Erythroblast (primary cell): Measurements from ENCODE around the gene ABR.
"Not testable (repeated sequence)": the region's sequence is repeated elsewhere in the genome, so short reads cannot be mapped to it uniquely, and the experiment has no call there.

ENCODE experiments used
- DNase-seq, 2 experiments: peaks; one replicate each; lab custom pipeline; 2025; lab: John Stamatoyannopoulos, UW
- GATA1 ChIP-seq: IDR thresholded peaks from 2 replicates; pipeline ENCODE4 v1.6.1; 2011; ENCODE audit warnings: low read depth, mild to moderate bottlenecking, control low read depth, low read length, moderate library complexity
- POLR2A ChIP-seq: IDR thresholded peaks from 2 replicates; pipeline ENCODE4 v1.6.1; 2011; ENCODE audit warnings: mild to moderate bottlenecking, low read length

Gene ABR

GRCh38 chr17:1053661-1054360 is 126.0 kb downstream of the ABR start:
- no peak for DNase-seq
- TF ChIP-seq GATA1, result no peak
- no peak for TF ChIP-seq POLR2A

GRCh38 chr17:1050996-1051925 is 128.5 kb downstream of the ABR start:
- no peak for TF ChIP-seq POLR2A
- no peak for TF ChIP-seq GATA1
- no peak for DNase-seq

DNA sequence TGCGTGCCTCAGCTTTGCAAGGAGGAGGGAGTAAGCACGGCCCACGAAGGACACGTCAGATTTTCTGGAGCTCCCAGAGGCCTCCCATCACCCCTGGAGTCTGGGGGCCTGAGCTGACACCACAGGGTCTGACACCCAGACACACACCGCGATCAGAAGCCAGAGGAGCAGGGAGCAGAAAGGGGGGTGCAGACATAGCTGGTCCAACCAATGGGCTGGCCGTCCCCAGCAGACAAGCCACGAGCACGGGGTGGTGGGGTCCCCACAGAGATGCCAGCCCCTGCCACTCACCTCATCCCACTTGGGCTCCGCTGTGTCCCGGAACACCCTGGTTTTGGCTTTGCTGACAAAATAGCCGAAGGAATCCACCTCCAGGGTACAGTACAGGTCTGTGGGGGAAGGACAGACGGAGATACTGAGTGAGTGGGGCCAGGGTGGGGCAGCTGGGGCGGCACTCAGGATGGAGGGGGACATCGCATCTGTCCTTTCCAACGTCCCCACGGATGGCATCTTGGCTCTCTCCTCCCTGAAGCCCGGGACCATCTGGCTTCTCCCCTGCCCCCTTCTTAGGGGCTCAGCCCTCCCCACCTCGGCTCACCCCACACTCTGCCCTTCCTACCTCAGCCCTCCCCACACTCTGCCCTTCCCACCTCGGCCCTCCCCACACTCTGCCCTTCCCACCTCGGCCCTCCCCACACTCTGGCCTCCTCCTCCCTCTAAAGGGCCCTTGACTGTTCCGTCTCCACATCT is 129.4 kb downstream of the ABR start:
- no peak for DNase-seq
- TF ChIP-seq POLR2A (no peak), GATA1 (no peak)

GRCh38 chr17:1049446-1050225 is 130.1 kb downstream of the ABR start:
- no peak for DNase-seq
- TF ChIP-seq GATA1, result no peak
- no peak for TF ChIP-seq POLR2A

DNA sequence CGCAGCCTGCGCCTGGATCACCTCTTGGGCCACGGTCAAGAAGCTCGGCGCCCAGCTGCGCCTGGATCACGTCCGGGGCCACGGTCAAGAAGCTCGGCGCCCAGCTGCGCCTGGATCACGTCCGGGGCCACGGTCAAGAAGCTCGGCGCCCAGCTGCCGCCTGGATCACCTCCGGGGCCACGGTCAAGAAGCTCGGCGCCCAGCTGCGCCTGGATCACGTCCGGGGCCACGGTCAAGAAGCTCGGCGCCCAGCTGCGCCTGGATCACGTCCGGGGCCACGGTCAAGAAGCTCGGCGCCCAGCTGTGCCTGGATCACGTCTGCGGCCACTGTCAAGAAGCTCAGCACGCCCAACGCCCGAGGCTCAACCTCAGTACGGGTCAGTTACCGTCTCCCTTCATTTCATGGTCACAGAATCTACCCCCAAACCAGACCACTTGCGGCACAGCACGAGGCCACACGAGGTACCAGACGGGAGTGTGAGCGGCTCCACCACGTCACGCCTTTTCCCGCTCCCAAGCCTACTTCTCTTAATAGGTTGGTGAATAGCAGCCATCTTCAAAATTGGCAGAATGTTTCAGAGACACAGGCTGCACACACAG is 131.2 kb downstream of the ABR start:
- DNase-seq, result not testable (repeated sequence)

DNA sequence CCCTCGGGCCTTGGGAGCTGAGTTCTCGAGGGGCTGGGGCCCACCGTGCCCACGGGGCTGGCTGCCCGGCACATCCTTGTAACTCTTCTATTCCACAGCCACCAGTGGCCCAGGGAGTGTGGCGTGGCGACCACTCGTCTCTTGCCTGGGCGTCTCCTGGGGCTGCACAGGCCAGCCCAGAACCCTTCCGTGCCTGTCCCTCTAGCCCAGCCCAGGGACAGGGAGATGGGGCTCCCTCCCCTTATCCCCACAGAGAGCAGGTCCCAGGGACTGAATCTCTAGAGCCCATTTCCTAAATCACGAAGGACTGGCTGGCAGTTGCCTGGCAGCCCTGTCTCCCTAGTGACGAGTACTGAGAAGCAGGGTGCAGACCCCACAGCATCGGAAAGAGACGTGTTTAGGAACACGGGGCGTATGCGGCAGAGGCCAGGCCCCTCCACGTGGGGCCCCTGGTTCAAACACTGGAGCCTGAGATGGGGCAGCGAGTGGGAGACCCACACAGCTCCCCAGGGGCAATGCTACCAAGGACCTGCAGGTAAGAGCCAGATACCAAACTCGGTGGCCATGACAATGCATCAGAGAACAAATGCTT is 131.8 kb downstream of the ABR start:
- TF ChIP-seq GATA1 (no peak), POLR2A (no peak)
- no peak for DNase-seq

DNA sequence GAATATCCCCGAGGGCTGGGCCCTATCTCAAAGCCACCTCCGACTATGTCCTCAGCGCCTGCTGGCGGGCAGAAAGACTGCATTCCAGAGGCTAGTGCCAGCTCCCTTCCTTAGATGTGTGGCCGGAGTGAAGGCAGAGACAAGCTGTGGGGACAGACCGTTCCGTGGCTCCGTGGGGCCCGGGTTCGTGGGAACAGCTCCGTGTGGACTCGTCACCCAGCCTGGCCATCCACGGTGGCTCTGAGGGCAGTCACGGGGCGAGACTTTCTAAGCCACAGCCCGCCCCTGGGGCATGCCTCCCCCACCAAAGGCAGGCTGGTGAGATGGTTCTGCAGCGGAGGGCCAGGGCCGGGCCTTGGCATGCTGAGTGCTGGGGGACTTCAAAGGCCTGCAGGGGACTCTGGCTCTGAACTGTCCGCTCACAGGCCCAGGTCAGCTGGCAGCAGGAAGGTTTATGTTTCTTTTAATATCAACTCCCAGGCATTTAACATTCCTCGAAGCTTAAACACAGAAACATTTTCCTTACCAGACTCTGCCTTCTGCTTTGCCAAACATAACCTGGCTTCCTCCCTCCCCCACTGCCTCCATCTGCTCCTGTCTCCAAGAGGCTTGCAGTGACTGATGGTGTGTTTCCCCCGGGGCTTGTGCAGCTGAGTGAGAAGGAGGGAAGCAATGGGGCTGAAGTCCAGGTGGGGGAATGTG is 132.5 kb downstream of the ABR start:
- no peak for TF ChIP-seq POLR2A
- TF ChIP-seq GATA1, result no peak
- no peak for DNase-seq

DNA sequence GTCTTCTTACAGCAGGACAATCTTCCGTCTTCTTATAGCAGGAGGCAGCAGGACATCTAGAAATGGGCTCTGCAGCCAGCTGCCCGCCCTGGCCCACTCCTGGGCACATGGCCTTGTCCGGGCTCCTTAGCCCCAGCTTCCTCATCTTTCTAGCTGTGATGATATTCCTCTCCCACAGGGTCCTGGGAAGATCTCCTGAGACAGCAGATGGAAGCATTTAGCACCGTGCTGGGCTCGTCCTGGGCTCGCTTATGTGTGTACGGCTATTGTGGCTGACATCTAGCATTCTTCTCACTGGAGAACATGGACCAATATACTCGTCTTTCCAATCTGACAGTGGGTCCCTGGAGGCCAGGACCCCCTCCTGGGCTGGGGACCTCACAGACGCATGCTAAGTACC is 134.3 kb downstream of the ABR start:
- no peak for TF ChIP-seq POLR2A
- no peak for TF ChIP-seq GATA1
- no peak for DNase-seq

DNA sequence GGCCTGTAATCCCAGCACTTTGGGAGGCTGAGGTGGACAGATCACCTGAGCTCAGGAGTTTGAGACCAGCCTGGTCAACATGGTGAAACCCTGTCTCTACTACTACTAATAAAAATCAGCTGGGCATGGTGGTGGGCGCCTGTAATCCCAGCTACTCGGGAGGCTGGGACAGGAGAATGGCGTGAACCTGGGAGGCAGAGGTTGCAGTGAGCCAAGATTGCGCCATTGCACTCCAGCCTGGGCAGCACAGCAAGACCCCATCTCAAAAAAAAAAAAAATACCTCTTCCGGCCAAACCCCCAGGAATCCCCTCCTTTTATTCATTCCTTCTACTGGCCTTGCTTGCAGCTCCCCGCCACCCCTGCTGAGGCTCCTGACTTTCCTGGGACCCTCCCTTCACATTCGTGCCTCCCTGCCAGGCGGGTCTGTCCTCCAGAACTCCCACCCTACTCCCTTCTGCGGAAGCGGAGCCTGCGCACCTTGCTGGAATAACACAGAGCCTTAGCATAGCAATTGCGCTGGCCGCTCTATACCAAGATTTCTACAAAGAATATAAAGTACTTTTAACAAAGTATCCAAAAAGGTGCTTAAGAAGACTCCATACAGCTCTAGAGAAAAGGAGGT is 135.3 kb downstream of the ABR start:
- DNase-seq, result not testable (repeated sequence)

- no peak for TF ChIP-seq POLR2A
- no peak for DNase-seq
Measured at GRCh38 chr17:1043601-1044251, 136.1 kb downstream of the ABR start.

DNA sequence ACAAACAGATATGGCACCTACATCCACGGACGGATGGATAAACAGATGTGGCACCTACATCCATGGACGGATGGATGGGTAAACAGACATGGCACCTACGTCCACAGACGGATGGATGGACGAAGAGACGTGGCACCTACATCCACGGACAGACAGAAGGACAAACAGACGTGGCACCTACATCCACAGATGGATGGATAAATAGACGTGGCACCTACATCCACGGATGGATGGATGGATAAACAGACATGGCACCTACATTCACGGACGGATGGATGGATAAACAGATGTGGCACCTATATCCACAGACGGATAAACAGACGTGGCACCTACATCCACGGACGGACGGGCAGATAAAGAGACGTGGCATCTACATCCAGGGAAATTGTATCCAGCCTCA is 137.3 kb downstream of the ABR start:
- DNase-seq, result no peak
- no peak for TF ChIP-seq POLR2A
- no peak for TF ChIP-seq GATA1
